Cardiac muscle cell (in vitro differentiated cells and primary cell): ENCODE data around the gene PHLDA1. TPM values are rescaled to one million over a fixed set of nuclear protein-coding genes. Genes with fewer than 3 reads are reported as not detected.

Experiments
- DNase-seq, 2 donors: peaks; one replicate each; pipeline versions ENCODE4 v3.0.0 to v3.0.0-alpha.2; 2010 to 2017; ENCODE audit warnings: low read depth in 1 of 2, low spot score in 1 of 2
- H3K27ac ChIP-seq: fragments of 200-600 bp; sonication (generic); 2 replicates; pipeline ENCODE4 v1.5.1; 2016
- H3K27me3 ChIP-seq: fragments of 200-600 bp; sonication (generic); 2 replicates; pipeline ENCODE4 v1.6.0; 2016; ENCODE audit warnings: control low read depth
- H3K36me3 ChIP-seq: fragments of 200-600 bp; sonication (generic); 2 replicates; pipeline ENCODE4 v1.5.1; 2016; ENCODE audit warnings: control low read depth
- H3K4me1 ChIP-seq: fragments of 200-600 bp; sonication (generic); 2 replicates; pipeline ENCODE4 v1.8.1; 2017; ENCODE audit warnings: low read depth, mild to moderate bottlenecking, mixed run types
- H3K4me3 ChIP-seq: fragments of 200-600 bp; sonication (generic); 2 replicates; pipeline ENCODE4 v1.5.1; 2016; ENCODE audit warnings: mild to moderate bottlenecking
- H3K9me3 ChIP-seq: fragments of 200-600 bp; sonication (generic); 2 replicates; pipeline ENCODE4 v1.5.1; 2017; ENCODE audit warnings: low read depth, mild to moderate bottlenecking, control low read depth
- polyA plus RNA-seq: library from polyadenylated mRNA; unstranded; fragments of >200 nt; fragmentation: Nextera tagmentation; extraction: Ambion mirVana; gene quantifications from 2 replicates; pipeline ENCODE4 v1.2.1, GENCODE V29; 2016
- total RNA-seq: library from RNA; depleted of rRNA; stranded (reverse); fragments of >200 nt; gene quantifications from 2 replicates; pipeline ENCODE4 v1.2.3, GENCODE V29; 2016
- TF ChIP-seq, protein P1 (sequence below): IDR thresholded peaks from 2 replicates; pipeline ENCODE4 v1.5.1; 2012; ENCODE audit warnings: low read depth, mild to moderate bottlenecking, low read length

Gene PHLDA1
- total and polyA plus RNA-seq, 2 experiments from 2014 or later: 5.8 to 8.1 TPM

DNA sequence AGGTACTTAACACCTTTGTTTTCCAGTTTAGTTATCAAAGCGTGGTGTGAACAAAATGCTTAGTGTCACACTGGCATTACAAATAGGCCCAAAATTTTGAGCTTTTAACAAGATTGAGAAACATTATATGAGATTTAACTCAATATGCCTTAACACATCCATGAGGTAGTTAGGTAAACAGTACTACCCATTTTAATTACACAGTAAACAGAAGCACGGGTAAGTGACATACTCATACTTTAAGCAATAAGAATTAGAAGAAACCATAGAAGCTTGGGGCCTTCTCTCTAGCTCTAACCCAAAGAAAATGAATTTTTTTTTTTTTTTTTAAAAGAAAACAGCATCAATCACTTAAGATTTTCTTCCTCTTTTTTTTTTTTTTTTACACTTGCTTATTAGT, 15.5 kb upstream of the PHLDA1 start:
- no peaks in the 10 kb centered on the region for H3K9me3 ChIP-seq
- TF ChIP-seq, protein P1, sequence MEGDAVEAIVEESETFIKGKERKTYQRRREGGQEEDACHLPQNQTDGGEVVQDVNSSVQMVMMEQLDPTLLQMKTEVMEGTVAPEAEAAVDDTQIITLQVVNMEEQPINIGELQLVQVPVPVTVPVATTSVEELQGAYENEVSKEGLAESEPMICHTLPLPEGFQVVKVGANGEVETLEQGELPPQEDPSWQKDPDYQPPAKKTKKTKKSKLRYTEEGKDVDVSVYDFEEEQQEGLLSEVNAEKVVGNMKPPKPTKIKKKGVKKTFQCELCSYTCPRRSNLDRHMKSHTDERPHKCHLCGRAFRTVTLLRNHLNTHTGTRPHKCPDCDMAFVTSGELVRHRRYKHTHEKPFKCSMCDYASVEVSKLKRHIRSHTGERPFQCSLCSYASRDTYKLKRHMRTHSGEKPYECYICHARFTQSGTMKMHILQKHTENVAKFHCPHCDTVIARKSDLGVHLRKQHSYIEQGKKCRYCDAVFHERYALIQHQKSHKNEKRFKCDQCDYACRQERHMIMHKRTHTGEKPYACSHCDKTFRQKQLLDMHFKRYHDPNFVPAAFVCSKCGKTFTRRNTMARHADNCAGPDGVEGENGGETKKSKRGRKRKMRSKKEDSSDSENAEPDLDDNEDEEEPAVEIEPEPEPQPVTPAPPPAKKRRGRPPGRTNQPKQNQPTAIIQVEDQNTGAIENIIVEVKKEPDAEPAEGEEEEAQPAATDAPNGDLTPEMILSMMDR: no peak
- peak overlapping the region; percentile 14 for H3K27ac ChIP-seq
- no peaks in the 10 kb centered on the region for H3K27me3 ChIP-seq
- no peaks in the 10 kb centered on the region for H3K4me1 ChIP-seq
- H3K36me3 ChIP-seq: peaks cover 58% of the 10 kb centered on the region
- no peak for DNase-seq
- no peak overlapping the region for H3K4me3 ChIP-seq

- H3K36me3 ChIP-seq: peaks cover 25% of the 10 kb centered on the region
- H3K4me3 ChIP-seq: no peak overlapping the region
- TF ChIP-seq, protein P1: no peak
- H3K9me3 ChIP-seq: no peaks in the 10 kb centered on the region
- H3K4me1 ChIP-seq: no peaks in the 10 kb centered on the region
- H3K27ac ChIP-seq: no peak overlapping the region
- DNase-seq: no peak
- no peaks in the 10 kb centered on the region for H3K27me3 ChIP-seq
Measured at GRCh38 chr12:76043377-76043776, 11.8 kb upstream of the PHLDA1 start.

GRCh38 chr12:76042147-76042546, 10.6 kb upstream of the PHLDA1 start:
- no peak overlapping the region for H3K4me3 ChIP-seq
- TF ChIP-seq, protein P1: no peak
- H3K36me3 ChIP-seq: peaks cover 15% of the 10 kb centered on the region
- no peak overlapping the region for H3K27ac ChIP-seq
- no peaks in the 10 kb centered on the region for H3K4me1 ChIP-seq
- H3K27me3 ChIP-seq: no peaks in the 10 kb centered on the region
- H3K9me3 ChIP-seq: no peaks in the 10 kb centered on the region
- DNase-seq: no peak

- Histone ChIP-seq H3K9me3 (no peaks in the 10 kb centered on the region), H3K4me1 (no peaks in the 10 kb centered on the region), H3K36me3 (peaks cover 15% of the 10 kb centered on the region), H3K27ac (no peak overlapping the region), H3K27me3 (no peaks in the 10 kb centered on the region), H3K4me3 (no peak overlapping the region)
- TF ChIP-seq, protein P1: no peak
- DNase-seq: no peak
Measured at GRCh38 chr12:76041406-76041805, 9.8 kb upstream of the PHLDA1 start.

GRCh38 chr12:76040461-76040860, 8.9 kb upstream of the PHLDA1 start:
- Histone ChIP-seq H3K27me3 (no peaks in the 10 kb centered on the region), H3K36me3 (peaks cover 12% of the 10 kb centered on the region), H3K9me3 (no peaks in the 10 kb centered on the region), H3K4me3 (no peak overlapping the region), H3K27ac (no peak overlapping the region), H3K4me1 (peaks cover under 1% of the 10 kb centered on the region)
- no peak for DNase-seq
- TF ChIP-seq, protein P1: no peak

DNA sequence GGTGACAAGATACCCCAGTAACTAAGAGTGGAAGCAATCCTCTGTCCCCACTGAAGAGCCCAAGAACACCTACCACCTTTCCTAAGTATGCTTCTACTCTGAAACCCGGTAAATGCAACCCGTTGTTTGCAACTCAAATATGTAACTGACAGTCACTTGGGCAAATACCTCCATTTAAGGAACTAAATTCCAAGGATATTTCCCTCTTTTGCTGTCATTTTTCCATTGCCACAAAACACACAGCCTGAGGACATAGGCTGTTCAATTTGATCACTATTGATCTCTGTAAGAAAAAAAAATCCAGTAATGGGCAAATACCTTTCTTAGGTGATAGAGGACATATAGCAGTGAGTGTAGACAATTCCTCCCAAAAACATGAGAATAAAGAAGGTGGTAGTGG, 6.6 kb upstream of the PHLDA1 start:
- H3K27ac ChIP-seq: no peak overlapping the region
- no peak for DNase-seq

More for the DNA sequence above, 6.6 kb upstream of the PHLDA1 start:
- TF ChIP-seq, protein P1: no peak
- Histone ChIP-seq H3K4me3 (no peak overlapping the region), H3K27me3 (no peaks in the 10 kb centered on the region), H3K4me1 (peaks cover 15% of the 10 kb centered on the region), H3K9me3 (no peaks in the 10 kb centered on the region), H3K36me3 (no peaks in the 10 kb centered on the region)
